Activated CD8-positive, alpha-beta T cell treated with anti-CD3 and anti-CD28 coated beads for 36 hours (primary cell): ENCODE results near the gene DENND2C. TPM values are rescaled to one million over a fixed set of nuclear protein-coding genes. Genes with fewer than 3 reads are reported as not detected.

Experiments used
- ATAC-seq: fragments of 200-7000 bp; cut with Tn5 transposase; one replicate; pipeline ENCODE4 v1.10.0; 2021; ENCODE audit warnings: mild to moderate bottlenecking, moderate library complexity
- CTCF ChIA-PET: fragments of 350-600 bp; sonication (Branson Sonifier 250); formaldehyde crosslinking; loops from one replicate; lab custom pipeline; 2021; ENCODE audit warnings: antibody characterized with exemption; lab: Charles Lee
- POLR2A ChIA-PET: fragments of 350-600 bp; sonication (Branson Sonifier 250); formaldehyde crosslinking; loops from one replicate; lab custom pipeline; 2021; ENCODE audit warnings: antibody characterized with exemption; lab: Charles Lee
- DNase-seq: peaks from one replicate; pipeline ENCODE4 v3.0.0-alpha.2; 2020
- H3K27ac Mint-ChIP-seq: one replicate; pipeline ENCODE4 v1.8.0; 2021; ENCODE audit warnings: mild to moderate bottlenecking, mixed read lengths
- H3K27me3 Mint-ChIP-seq: one replicate; pipeline ENCODE4 v1.8.0; 2021; ENCODE audit warnings: mixed read lengths
- H3K36me3 Mint-ChIP-seq: one replicate; pipeline ENCODE4 v1.8.0; 2021; ENCODE audit warnings: low read depth, mixed read lengths
- H3K4me1 Mint-ChIP-seq: one replicate; pipeline ENCODE4 v1.8.0; 2021; ENCODE audit warnings: low read depth, mixed read lengths
- H3K4me3 Mint-ChIP-seq: one replicate; pipeline ENCODE4 v1.8.0; 2021; ENCODE audit warnings: mild to moderate bottlenecking, moderate library complexity, mixed read lengths
- H3K9me3 Mint-ChIP-seq: one replicate; pipeline ENCODE4 v1.8.0; 2021; ENCODE audit warnings: mixed read lengths
- CTCF ChIP-seq: fragments of 200-600 bp; IDR thresholded peaks from one replicate; pipeline ENCODE4 v1.8.0; 2022; ENCODE audit warnings: antibody characterized with exemption, mild to moderate bottlenecking
- intact Hi-C: fragments of 100-400 bp; cut with micrococcal nuclease; formaldehyde crosslinking; loops from one replicate; pipeline ENCODE4 v1.10.0; 2022
- total RNA-seq, 2 experiments: library from RNA; stranded (reverse); gene quantifications; one replicate each; pipeline ENCODE4 v1.2.3, GENCODE V29; 2021

DENND2C gene
- total RNA-seq, 2 experiments from 2014 or later, result 0.99 to 1.5 TPM

GRCh38 chr1:114696810-114697209 lies 27.0 kb upstream of the DENND2C start:
- no peak for TF ChIP-seq CTCF
- DNase-seq, result no peak
- no peak for ATAC-seq
- no peaks in the 10 kb centered on the region for H3K9me3 Mint-ChIP-seq
- no peaks in the 10 kb centered on the region for H3K36me3 Mint-ChIP-seq
- H3K27ac Mint-ChIP-seq, result no peak overlapping the region
- H3K4me1 Mint-ChIP-seq, result no peaks in the 10 kb centered on the region
- CTCF ChIA-PET, result no interaction called here
- POLR2A ChIA-PET, result no interaction called here
- intact Hi-C loops, result no loop called here
- H3K4me3 Mint-ChIP-seq, result no peak overlapping the region
- H3K27me3 Mint-ChIP-seq, result peaks cover 10% of the 10 kb centered on the region

- CTCF ChIA-PET, result interaction anchor here (1.1 to 2.0 kb wide), 2 partner anchors 28 to 349 kb away, joined by 4 to 5 read pairs; no protein-coding TSS in a partner anchor
- Mint-ChIP-seq H3K27me3 (peaks cover 13% of the 10 kb centered on the region), H3K4me3 (no peak within 1 kb of the TSS), H3K36me3 (no peaks in the 10 kb centered on the region), H3K9me3 (no peaks in the 10 kb centered on the region), H3K4me1 (no peaks in the 10 kb centered on the region), H3K27ac (no peak within 1 kb of the TSS)
- POLR2A ChIA-PET, result interaction anchor here (0.7 to 1.5 kb wide), 2 partner anchors 17 to 21 kb away, joined by 3 read pairs; partner anchors contain the start of gene NRAS
- ATAC-seq (no peak), DNase-seq (no peak)
- intact Hi-C loops, result no loop called here
- TF ChIP-seq CTCF, result no peak
Observed at GRCh38 chr1:114695430-114696058, 25.7 kb upstream of the DENND2C start, which contains the start of gene AMPD1. Gene AMPD1, minus strand, starts transcription at chr1:114695546. Its CDS starts 75 bp downstream, at chr1:114695471.

- no peak for DNase-seq
- no peaks in the 10 kb centered on the region for H3K9me3 Mint-ChIP-seq
- intact Hi-C loops, result no loop called here
- POLR2A ChIA-PET, result interaction anchor here (1.5 kb wide), 1 partner anchor 21 kb away, joined by 3 read pairs; the partner anchor contains the start of gene NRAS
- H3K36me3 Mint-ChIP-seq, result no peaks in the 10 kb centered on the region
- CTCF ChIA-PET, result interaction anchor here (1.1 to 2.0 kb wide), 2 partner anchors 27 to 348 kb away, joined by 4 to 5 read pairs; no protein-coding TSS in a partner anchor
- H3K27ac Mint-ChIP-seq, result no peak overlapping the region
- no peak overlapping the region for H3K4me3 Mint-ChIP-seq
- no peaks in the 10 kb centered on the region for H3K4me1 Mint-ChIP-seq
- peaks cover 18% of the 10 kb centered on the region for H3K27me3 Mint-ChIP-seq
- no peak for ATAC-seq
- TF ChIP-seq CTCF, result no peak
Observed at GRCh38 chr1:114694540-114695310, 24.9 kb upstream of the DENND2C start.

GRCh38 chr1:114692947-114693346 lies 23.1 kb upstream of the DENND2C start:
- no peaks in the 10 kb centered on the region for H3K4me1 Mint-ChIP-seq
- H3K36me3 Mint-ChIP-seq, result no peaks in the 10 kb centered on the region
- no peak for TF ChIP-seq CTCF
- H3K27me3 Mint-ChIP-seq, result peaks cover 25% of the 10 kb centered on the region
- POLR2A ChIA-PET, result interaction anchor here (1.1 kb wide), 1 partner anchor 12 kb away, joined by 3 read pairs; no protein-coding TSS in a partner anchor
- no peak overlapping the region for H3K27ac Mint-ChIP-seq
- ATAC-seq, result no peak
- CTCF ChIA-PET, result no interaction called here
- no peak overlapping the region for H3K4me3 Mint-ChIP-seq
- intact Hi-C loops, result no loop called here
- H3K9me3 Mint-ChIP-seq, result no peaks in the 10 kb centered on the region
- DNase-seq, result no peak

GRCh38 chr1:114691061-114691460 lies 21.2 kb upstream of the DENND2C start:
- CTCF ChIA-PET, result no interaction called here
- intact Hi-C loops, result no loop called here
- DNase-seq, result no peak
- Mint-ChIP-seq H3K4me3 (no peak overlapping the region), H3K27me3 (peaks cover 34% of the 10 kb centered on the region), H3K4me1 (no peaks in the 10 kb centered on the region), H3K27ac (no peak overlapping the region), H3K36me3 (no peaks in the 10 kb centered on the region), H3K9me3 (no peaks in the 10 kb centered on the region)
- TF ChIP-seq CTCF, result no peak
- POLR2A ChIA-PET, result no interaction called here
- no peak for ATAC-seq
